Activated CD8-positive, alpha-beta memory T cell treated with anti-CD3 and anti-CD28 coated beads, Interleukin-2, amount 50 U/mL, for 24 hours (primary cell): ENCODE data around the gene ZMYND8.
"Not testable (repeated sequence)": the region's sequence is repeated elsewhere in the genome, so short reads cannot be mapped to it uniquely, and the experiment has no call there.

Experiments used
- DNase-seq: peaks from one replicate; pipeline ENCODE4 v3.0.0-alpha.2; 2020; ENCODE audit errors: extremely low read depth

Gene ZMYND8

GRCh38 chr20:47286681-47287080 lies 69.8 kb downstream of the ZMYND8 start:
- no peak for DNase-seq

GRCh38 chr20:47285189-47285588 lies 71.3 kb downstream of the ZMYND8 start:
- no peak for DNase-seq

DNA sequence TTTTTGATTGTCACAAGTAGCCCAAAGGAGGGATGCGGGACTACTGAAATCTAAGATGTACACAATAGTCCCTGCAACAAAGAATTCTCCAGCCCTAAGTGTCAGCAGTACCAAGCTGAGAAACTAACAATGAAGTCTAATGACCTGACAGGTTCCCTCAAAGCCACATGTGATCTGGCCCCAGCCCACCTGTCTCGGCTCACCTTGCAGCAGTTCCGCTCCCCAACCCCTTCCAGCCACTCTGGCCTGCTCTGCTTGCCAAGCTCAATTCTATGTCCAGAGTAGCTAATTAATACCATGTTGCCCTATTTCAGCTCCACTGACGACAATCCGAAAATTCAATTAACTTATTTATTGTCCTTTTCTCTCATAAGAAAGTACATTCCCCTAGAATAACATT lies 72.1 kb downstream of the ZMYND8 start:
- no peak for DNase-seq

DNA sequence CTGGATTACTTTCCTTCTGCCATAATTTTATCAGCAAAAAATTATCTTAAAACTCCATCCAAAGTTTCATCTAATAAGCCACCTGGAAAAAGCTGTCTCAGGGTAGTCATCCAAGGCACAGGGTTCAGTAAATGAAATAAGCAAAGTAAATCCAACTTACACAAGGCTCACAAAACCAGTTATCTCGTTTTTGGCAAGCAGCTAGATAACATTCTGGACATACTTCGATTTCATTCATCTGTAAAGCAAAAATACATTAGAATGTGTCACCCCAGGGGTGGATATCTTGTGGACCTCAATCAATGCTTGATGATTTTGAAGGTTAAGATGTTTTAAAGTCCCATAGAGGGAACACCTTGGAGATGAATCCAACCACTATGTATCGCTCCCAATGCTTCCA lies 73.1 kb downstream of the ZMYND8 start:
- no peak for DNase-seq

DNA sequence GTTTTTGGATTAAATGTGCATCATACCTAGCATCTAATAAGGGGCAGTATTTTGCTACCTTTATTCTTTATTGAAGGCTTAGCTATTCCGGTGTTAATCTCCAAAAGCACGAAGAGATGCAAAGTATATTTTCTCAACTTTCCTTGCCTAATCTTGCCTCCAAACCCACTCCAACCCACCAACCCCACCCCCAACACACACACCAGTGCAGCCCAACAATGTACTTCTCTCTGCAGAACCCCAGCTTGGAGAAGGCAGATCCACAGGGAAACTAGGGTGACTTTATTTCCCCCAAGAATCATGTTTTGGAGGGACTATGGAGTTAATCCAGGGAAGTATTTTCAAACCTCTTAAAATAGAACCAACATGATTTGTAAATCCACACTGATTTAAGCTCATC lies 73.6 kb downstream of the ZMYND8 start:
- no peak for DNase-seq

- DNase-seq, result no peak
These were observed 75.1 kb downstream of the ZMYND8 start for GRCh38 chr20:47281376-47281775.

GRCh38 chr20:47280668-47281067 lies 75.8 kb downstream of the ZMYND8 start:
- no peak for DNase-seq

DNA sequence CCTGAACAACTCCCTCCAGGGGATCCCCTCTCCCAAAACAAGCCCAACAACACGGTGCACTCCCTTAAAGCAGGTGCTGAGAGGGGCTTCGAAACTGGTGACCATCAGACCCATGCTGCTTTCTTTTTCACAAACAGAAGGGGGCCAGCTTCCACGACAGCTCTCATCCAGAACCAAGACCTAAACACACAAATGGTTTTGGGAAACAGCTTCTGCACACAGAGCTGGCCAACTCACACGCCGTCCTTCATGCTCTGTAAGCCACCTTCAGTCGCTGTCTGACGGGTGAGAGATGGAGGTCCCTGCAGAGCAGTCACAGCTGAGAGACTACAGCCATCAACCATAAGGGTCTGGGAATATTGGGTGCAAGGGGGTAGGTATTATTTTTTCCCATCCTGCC lies 76.3 kb downstream of the ZMYND8 start:
- no peak for DNase-seq

GRCh38 chr20:47278907-47279348 lies 77.6 kb downstream of the ZMYND8 start:
- no peak for DNase-seq

GRCh38 chr20:47277535-47277872 lies 79.0 kb downstream of the ZMYND8 start:
- DNase-seq, result not testable (repeated sequence)

DNA sequence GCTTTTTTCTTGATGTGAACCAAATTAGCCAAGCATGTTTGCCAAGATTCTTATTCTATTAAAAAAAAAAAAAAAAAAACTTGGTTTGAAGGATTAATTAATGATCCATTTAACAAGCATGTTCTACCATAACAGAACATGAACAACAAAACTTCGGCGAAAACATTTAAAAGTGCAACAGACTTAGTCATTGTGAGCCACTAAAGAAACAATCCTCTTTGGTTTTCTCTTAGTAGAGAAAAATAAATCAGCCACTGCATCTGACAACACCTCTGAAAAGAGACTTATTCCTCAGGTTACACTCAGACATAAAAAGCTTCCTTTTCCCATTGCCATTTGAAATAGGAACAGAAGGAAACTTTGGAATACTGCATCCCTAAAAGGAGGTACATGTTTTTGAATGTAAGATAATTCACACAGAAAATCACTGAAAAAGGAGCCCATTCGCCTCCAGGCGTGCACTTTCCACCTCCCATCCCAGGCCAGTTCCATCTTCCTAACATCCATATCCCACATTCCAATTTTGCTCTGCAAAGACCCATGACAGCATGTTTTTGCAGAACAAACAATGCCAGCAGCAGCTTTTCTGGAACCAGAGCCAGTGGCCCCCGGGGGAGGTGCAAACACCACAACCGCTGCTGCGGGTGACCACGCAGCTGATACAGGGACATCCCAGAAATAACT lies 79.5 kb downstream of the ZMYND8 start:
- no peak for DNase-seq

GRCh38 chr20:47276251-47276650 lies 80.2 kb downstream of the ZMYND8 start:
- DNase-seq, result no peak

- DNase-seq, result no peak
These were observed 81.0 kb downstream of the ZMYND8 start for GRCh38 chr20:47275548-47275947.

DNA sequence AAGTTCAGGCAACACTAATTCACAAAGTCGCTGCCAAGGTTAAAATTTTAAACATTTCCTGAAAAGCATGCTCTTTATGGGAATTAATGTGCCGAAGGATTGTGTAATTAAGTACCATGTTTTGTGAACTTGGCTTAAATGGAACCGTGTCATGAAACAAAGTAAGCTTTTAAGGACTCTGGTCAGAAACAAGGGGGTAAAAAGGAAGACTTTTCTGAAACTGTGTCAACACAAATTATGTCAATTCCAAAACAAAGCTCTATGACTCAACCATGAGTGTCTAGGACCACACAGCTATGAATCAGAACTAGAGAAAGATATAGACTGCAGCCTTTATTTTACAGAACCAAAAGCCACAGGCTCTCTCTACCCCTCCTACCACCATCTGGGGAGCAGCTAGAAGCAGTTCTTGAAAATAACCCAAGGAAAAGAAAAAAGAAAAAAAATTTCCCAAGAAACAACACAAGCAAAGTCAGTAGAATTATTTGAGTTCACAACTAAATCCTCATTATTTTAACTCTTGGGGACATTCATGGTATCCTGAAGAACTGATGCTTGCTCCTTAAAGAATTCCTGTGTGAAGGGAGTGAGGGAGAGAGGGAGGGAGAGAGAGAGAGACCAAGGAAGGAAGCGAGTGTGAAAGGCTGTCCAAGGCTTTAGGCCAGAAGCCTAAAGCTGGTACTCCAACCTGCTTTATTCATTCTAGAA lies 81.9 kb downstream of the ZMYND8 start:
- peak; percentile 4 for DNase-seq

DNA sequence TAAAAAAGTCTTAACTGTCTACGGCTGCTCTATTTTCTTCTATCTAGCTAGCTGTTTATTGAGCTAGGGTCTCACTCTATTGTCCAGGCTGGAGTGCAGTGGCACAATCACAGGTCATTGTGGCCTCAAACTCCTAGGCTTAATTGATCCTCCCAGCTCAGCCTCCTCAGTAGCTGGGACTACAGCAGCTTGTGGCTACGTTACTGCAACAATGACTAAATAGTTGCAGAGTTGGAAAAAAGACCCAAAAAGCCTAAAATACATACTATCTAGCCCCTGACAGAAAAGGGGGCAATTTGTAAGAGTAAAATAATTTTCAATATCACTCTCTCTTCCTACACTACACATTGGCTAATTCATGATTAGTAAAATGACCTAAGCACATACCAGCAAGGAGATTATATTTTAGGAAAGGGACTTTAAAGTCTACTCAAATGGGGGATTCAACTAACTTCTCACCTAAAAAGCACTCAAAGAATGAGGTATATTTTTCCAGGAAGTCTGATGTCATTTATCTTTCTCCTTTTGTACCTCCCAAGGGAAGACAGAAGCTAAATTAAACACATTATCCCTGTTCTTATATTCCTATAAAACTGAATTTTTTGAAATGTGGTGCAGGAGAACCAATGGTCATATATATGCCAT lies 82.8 kb downstream of the ZMYND8 start:
- DNase-seq, result no peak

DNA sequence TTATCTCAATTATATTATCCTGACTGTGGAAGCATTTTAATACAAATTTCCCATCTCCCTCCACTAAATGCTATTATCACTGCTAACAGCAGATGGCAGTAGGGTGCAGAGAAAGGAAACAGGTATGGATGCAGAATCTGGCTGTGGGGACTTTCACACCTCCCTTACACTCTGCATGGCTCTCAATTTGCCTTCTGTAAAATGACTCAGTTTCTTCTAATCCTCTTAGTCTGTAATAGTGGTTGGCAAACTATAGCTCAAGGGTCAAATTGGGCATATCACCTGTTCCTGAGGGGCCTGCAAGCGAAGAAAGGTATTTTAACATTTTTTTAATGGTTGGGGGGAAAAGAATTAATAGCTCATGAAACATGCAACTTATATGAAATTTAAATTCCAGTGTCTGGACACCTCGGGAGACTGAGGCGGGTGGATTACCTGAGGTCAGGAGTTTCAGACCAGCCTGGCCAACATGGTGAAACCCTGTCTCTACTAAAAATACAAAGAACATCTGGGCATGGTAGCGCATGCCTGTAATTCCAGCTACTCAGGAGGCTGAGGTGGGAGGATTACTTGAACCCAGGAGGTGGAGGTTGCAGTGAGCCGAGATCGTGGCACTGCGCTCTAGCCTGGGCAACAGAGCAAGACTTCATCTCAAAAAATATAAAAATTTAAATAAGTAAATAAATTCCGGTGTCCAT lies 83.5 kb downstream of the ZMYND8 start:
- DNase-seq, result peak; percentile 4

DNA sequence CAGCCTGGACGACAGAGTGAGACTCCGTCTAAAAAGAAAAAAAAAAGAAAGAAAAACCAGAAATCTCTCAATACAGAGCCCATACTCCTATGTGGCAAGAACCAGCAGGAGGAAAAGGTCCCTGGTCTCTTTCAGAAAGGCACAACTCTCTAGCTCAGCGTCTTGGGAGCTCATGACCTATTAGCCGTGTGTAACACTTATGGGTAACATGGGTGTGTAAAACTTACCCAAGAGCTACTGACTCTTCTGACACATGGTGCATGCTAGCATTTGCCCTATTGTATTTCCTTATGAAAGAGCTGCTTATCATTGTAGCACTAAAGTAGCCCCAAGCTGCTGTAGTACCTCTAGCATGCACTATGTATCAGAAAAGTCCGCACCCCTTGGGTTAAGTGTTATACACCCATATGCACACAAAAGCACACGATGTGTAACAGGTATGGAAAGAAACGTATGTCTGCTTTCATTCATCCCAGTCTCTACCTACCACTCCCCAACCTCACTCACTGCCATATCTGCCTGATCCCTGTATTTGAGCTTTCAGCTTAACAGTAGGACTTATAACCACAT lies 85.4 kb downstream of the ZMYND8 start:
- no peak for DNase-seq

GRCh38 chr20:47269309-47270165 lies 87.0 kb downstream of the ZMYND8 start:
- no peak for DNase-seq

GRCh38 chr20:47267621-47268020 lies 88.9 kb downstream of the ZMYND8 start:
- DNase-seq, result no peak

DNA sequence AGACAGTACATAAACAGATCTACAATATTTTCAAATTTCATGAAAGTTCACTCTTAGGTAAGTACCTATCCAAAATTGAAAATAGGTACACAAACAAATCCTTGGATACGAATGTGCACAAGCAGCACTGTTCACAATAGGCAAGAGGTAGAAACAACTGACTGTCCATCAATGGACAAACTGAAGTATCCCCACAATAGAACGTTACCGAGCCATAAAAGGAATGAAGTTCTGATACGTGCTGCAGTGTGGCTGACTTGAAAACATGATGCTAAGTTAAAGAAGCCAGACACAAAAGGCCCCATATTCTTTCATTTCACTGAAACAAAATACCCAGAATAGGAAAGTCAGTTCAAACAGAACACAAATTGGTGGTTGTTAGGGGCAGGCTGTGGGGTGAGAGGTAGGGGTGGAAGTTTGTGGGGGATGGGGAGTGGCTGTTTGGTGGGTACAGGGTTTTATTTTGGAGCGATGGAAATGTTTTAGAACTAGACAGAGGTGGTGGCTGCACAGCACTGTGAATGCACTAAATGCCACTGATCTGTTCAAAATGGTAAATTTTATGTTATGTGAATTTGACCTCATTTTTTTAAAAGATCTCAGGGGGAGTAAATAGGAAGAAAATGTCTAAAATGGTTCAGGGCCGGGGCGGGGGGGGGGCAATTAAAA lies 89.5 kb downstream of the ZMYND8 start:
- no peak for DNase-seq

DNA sequence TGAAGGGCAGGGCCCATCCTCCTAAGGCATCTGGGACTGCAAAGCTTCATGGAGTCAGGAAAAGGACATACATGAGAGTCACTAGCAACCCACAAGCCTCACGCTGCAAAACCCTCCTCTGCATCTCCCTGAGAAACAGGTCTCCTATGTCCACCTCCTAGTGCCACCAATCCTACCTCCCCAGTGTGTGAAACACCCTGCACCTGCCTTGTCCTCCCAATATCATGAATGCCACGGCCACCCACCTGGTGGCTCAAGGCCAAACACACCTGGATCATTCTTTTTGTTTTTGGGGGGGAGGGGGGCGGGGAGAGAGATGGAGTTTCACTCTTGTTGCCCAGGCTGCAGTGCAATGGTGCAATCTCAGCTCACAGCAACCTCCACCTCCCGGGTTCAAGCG lies 90.5 kb downstream of the ZMYND8 start:
- DNase-seq, result no peak
